GM18951 (cell line): ENCODE measurements around the gene MTA2.

Experiments used
- POLR2A ChIP-seq: IDR thresholded peaks from 4 replicates; pipeline ENCODE4 v1.6.1; 2011; ENCODE audit warnings: mild to moderate bottlenecking; ENCODE audit not compliant: insufficient read length, insufficient read depth; ENCODE audit errors: extremely low read depth
- in situ Hi-C: fragments of 300-500 bp; cut with MboI; formaldehyde crosslinking; loops from one replicate; pipeline ENCODE4 v1.12.0; 2022; ENCODE audit warnings: low sequenced_read_pairs, mixed read lengths, inconsistent platforms; ENCODE audit not compliant: unreplicated experiment

MTA2 gene

DNA sequence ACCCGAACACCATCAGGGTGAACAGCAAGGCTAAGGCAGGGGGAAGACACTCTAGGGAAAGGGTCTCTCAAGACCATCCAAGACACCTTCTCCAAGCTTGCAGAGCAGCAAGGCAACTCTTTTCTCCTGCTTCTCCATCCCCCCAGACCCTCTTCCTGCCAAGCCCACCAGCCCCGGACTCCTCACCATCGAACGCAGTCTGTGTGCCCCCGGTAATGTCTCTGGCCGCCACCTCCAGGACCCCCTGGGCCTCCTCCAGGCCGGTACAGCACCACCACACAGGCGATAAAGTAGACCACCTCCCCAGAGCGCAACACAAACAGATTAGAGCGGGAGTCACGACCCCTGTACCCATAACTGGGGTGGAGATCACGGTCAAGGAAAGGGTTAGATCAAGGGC is 7.1 kb upstream of the MTA2 start:
- TF ChIP-seq POLR2A, result no peak
- in situ Hi-C loops, result no loop called here

DNA sequence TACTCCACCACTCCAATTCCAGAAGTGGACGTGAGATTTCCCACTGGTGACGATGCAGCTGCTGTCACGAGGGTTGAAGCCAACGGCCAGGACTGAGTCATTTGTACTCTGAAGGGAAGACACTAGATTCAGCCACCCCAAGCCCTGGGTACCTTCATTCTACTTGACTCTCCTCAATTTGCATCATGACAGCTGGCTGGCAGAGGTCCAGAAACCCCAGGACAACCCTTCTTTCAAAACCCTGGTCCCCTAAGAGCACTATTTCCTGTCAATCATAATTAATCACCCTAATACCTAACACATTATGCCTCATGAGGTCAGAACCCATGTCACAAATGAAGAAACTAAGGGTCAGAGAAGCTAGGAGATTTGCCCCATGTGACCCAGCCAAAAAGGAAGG is 6.0 kb upstream of the MTA2 start:
- TF ChIP-seq POLR2A, result no peak
- in situ Hi-C loops, result no loop called here

DNA sequence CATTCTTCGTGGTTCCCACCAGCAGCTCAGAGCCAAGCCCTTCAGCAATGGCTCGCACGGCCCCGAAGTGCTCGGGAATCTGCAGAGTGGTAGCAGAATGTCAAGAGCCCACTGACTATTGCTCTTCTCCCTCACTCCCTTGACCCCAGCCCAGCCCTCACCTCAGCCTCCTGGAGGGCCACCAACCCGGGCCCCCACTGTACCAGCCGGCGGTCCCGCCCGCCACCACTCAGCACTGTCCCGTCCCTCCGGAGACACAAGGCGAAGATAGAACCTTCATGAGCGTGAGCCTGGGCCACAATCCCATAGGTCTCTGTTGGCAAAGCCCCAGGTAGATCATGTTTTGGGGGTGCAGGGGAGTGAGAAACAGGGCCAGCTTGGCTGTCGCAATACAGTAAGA is 4.2 kb upstream of the MTA2 start:
- in situ Hi-C loops, result no loop called here
- no peak for TF ChIP-seq POLR2A

DNA sequence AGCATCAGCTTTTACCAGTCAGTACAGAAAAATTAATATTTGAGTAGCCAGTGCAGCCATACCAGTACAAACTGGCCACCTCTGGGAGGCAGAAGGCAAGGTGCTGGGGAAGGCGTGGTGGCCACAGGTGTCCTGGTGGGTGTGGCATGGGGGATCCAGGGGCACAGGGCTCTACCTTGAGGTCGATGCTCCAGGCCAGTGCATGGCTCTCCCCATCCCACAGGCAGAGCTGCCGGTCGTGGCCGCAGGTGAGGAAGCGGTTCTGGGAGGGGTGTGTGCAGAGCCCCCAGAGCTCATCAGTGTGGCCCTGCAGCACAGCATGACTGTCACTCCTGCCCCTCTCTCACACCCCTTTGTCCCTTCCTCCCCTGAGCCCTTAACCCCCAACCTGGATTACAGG is 3.8 kb upstream of the MTA2 start:
- no peak for TF ChIP-seq POLR2A
- in situ Hi-C loops, result no loop called here

DNA sequence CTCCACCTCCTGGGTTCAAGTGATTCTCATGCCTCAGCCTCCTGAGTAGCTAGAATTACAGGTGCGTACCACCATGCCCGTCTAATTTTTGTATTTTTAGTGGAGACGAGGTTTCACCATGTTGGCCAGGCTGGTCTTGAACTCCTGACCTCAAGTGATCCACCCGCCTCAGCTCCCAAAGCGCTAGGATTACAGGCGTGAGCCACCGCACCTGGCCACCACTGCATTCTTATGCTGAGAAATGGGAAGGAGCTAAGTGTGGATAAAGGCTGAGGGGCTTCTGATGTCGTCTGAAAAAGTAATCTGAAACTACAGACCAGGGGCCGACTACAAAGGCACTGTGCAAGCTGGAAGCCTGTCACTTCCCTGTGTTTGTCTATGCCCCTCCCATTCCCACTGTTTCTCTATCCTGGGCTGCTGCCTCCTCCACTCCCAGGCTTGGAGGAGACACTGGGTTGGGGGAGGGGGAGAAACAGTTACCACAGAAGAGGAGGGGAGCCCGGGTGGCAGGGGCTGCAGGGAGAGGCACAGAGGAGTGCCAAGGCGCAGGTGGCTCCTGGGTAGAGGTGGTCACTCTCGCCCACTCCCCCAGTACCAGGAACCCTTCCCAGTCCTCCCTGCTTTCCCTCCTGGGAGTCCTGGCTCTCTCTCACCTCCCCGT is 2.9 kb upstream of the MTA2 start:
- in situ Hi-C loops, result no loop called here
- TF ChIP-seq POLR2A, result no peak

DNA sequence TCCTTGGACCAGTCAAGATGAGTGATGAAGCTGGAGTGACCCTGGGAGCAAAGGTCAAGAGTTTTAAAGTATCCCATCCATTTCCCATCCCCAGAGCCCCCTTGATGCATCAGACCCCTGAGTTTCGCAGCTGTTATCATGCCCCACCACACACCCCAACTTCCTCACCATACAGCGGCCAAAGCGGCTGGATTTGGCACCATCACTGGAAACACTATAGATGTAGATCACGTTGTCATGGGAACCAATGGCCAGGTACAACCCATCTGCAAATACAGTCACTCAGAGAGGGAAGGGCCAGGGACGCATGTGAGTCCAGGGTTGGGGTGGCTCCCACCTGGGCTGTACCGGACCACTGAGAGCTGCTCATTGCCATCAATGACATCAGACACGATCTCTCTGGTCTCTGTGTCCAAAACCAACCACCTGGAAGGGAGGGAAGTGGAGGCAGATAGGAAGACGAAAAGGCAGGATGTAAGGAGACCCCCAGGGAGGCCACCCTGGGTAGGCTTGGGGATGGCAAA is 2.2 kb upstream of the MTA2 start:
- in situ Hi-C loops, result no loop called here
- no peak for TF ChIP-seq POLR2A

DNA sequence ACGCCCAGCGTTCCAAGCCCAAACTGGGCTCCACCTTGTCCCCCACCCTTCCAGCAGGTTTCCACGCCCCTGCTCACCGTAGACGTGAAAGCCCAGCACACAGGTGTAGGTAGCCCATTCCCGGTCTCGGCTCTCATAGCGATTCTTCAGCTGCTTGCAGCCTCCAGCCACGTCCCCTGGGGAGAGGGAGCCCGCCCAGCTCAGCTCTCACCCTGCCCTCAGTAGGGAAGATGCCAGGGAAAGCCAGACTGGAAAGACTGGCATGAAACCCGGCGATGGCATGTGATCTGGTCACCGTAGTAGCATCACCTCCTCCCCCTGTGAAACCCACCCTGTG is 1.4 kb upstream of the MTA2 start:
- in situ Hi-C loops, result no loop called here
- no peak for TF ChIP-seq POLR2A

DNA sequence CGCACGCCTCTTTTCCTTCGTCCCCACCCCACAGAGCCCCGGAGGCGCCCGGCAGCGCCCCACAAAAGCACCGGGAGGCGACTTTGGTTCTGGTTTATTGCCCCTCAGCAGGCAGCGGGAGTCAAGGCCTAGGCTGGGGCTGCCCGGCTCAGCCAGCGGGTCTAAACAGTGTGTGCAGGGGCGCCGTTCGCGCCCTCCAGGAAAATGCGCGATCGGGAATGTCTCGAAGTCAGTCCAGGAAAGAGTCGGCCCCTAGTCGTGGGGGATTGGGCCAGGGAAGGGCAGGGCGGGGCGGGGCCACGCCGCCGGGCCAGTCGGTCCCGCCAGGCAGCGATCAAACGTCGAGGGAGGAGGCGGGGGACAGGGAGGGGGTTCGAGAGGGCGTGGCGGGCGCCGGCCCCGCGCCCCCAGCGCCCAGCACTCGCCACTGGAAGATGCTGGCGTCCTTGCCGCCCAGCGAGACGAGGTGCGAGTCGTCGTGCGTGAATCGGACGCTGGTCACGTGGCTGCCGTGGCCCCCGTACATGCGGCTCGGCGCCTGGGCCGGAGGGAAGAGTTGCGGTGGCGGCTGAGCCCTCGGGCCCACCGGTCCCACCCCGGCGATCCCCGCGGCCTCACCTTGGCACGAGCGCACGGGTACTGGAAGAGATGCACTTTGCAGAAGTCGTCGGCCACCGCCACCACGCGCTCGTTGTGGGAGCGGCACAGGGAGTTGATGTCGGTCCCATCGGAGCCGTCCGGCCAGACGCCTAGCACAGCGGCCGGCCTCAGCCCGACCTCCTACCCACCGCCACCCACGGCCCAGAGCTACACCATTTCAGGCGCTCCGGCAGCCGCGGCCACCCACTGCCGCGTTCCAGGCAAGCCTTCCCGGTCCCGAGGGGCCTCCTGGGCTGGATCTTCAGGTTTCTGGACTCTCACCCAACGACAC is 741 bp upstream of the MTA2 start:
- peak; percentile 42 for TF ChIP-seq POLR2A
- in situ Hi-C loops, result no loop called here

DNA sequence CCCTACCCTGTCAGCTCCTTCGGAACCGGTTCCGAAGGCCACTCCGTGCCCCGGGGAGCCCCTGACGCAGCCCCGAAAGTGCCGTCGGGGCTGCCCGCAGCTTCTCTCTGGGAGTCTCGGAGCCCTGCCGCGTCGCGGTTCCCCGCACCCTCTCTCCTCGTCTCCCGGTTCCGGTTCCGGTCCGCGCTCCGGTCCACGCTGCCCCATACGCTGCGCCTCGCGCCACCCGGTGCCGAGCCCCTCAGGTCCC is 618 bp downstream of the MTA2 start:
- in situ Hi-C loops, result no loop called here
- peak; percentile 34 for TF ChIP-seq POLR2A

DNA sequence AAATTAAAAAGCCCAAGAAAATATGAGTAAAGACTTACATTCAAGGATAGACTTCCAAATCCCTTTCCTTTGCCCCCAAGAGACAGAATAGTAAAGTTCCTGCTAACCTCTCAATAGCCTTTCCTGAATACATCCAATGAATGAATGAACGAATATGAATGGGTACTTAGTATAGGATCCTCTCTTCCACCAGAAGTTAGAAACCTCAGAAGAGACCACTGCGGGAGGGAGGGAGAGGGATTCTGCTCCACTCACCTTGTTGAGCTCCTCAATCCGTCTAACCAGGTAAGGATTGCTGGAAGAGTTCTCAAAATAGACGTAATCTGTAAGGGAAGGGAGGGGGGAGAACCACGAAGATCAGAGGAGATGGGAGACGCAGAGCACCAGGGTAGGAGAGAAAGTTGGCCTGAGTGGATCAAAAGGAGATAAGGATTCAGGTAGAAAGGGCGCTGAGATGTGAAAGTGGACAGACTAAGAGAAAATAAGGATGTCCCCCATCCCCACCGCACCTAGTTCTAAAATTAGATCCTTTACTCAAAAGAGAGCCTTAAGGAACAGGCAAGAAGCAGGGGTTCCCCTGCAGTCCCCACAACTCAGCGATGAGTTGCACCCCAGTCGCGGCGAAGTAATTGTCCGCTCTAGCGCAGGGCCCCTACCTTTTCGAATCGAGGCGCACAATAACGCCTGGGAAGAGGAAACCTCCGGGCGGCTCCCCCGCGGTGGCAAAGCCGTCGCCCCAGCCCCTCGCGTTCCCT is 1.1 kb downstream of the MTA2 start:
- TF ChIP-seq POLR2A, result no peak
- in situ Hi-C loops, result no loop called here

DNA sequence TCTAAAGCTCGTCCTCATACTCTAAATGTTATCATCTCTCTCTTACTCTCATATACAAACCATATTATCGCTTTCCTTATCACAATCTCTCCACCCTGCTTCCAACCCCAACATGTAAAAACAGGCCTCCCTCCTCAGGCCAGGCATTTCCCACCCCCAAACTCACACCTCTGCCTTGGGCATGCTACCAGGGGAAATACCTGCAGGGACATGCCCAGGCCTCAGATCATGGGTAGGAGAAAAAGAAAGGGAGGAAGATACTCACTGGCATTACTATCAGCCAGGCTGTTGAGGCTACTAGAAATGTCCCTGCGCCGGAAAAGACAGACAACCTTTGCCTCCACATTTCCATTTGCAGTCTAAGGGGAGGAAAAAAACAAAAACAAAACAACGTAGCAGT is 1.8 kb downstream of the MTA2 start:
- TF ChIP-seq POLR2A, result no peak
- in situ Hi-C loops, result no loop called here

DNA sequence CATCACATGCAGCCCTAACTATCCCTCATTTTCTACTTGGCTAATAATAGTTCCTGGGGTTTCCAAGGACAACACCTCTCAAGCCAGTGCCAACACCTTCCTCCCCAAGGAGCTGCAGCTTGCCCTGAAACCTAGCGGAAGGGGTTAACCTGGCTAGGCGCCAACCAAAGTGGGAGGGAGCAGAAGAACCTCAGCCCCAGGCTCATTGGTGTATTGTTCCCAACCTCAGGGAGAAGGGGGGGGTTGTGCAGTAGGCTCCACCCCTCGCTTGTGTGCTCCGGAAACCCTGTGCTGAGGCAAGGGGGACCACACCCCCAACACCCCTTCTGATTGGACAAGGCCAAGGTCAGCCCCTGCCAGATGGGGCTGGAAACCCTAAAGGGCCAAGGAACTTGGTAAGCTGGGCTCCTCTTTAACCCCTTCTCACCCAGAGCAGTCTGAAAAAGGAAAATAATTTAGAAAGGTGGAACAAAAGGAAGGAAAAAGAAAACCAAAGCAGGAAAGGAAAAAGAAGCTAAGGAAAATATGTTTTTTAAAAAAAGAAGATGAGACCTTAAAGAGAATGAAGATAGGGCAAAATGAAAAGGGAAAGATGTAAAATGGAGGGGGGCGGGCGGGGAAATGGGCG is 2.5 kb downstream of the MTA2 start:
- TF ChIP-seq POLR2A, result no peak
- in situ Hi-C loops, result no loop called here

DNA sequence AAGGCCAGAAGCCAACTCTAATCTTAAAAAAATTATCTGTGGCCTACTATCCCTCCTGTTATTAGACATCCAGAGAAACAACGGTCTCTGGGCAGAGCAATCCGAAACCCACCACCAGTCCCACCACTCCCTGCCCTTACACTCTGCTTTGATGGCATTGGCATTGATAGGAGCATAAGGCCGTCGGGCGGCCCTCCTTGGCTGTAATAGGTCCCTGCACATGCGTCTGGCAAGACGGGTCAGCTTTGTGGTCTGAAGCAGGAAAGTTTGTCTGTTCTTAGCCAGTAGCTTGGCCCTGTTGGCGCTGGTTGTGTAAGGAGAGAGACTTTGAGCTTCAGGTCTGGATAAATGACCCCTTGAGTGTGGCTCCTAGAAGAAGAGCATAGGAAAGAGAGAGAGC is 6.5 kb downstream of the MTA2 start:
- in situ Hi-C loops, result no loop called here

More for the DNA sequence above, 6.5 kb downstream of the MTA2 start:
- no peak for TF ChIP-seq POLR2A
